A549 treated with Mapracorat at 1 μM for 4 hours (cell line): Measurements from ENCODE around the gene GPR158. TPM values are rescaled to one million over a fixed set of nuclear protein-coding genes. Genes with fewer than 3 reads are reported as not detected.

Experiments
- total RNA-seq: library from RNA; stranded (reverse); fragments of 200-300 nt; extraction: Qiagen RNA extraction; gene quantifications from 5 replicates; pipeline ENCODE4 v1.2.3, GENCODE V29; 2022

The GPR158 gene, protein sequence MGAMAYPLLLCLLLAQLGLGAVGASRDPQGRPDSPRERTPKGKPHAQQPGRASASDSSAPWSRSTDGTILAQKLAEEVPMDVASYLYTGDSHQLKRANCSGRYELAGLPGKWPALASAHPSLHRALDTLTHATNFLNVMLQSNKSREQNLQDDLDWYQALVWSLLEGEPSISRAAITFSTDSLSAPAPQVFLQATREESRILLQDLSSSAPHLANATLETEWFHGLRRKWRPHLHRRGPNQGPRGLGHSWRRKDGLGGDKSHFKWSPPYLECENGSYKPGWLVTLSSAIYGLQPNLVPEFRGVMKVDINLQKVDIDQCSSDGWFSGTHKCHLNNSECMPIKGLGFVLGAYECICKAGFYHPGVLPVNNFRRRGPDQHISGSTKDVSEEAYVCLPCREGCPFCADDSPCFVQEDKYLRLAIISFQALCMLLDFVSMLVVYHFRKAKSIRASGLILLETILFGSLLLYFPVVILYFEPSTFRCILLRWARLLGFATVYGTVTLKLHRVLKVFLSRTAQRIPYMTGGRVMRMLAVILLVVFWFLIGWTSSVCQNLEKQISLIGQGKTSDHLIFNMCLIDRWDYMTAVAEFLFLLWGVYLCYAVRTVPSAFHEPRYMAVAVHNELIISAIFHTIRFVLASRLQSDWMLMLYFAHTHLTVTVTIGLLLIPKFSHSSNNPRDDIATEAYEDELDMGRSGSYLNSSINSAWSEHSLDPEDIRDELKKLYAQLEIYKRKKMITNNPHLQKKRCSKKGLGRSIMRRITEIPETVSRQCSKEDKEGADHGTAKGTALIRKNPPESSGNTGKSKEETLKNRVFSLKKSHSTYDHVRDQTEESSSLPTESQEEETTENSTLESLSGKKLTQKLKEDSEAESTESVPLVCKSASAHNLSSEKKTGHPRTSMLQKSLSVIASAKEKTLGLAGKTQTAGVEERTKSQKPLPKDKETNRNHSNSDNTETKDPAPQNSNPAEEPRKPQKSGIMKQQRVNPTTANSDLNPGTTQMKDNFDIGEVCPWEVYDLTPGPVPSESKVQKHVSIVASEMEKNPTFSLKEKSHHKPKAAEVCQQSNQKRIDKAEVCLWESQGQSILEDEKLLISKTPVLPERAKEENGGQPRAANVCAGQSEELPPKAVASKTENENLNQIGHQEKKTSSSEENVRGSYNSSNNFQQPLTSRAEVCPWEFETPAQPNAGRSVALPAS (N-terminal part only)
- total RNA-seq = 0.05 to 0.07 TPM (median 0.06 TPM) in 5 replicates

GRCh38 chr10:25174461-25175230 is at the start of gene GPR158:
Gene GPR158, plus strand, starts transcription at chr10:25175001. Its CDS starts 420 bp downstream, at chr10:25175421.

Other genes with a start within 250 kb of the GPR158 start
- gene PRTFDC1, start 222.4 kb upstream of the GPR158 start, total RNA-seq = 15.6 to 18.2 TPM (median 16.1 TPM) in 5 replicates
- 0.19 to 0.41 TPM (median 0.35 TPM) in 5 replicates for gene ENKUR, start 158.8 kb upstream of the GPR158 start, total RNA-seq
- 3.3 to 3.9 TPM (median 3.6 TPM) in 5 replicates for gene THNSL1, start 158.4 kb upstream of the GPR158 start, total RNA-seq